T-cell (primary cell): Measurements from ENCODE around the gene TEX13B. TPM values are rescaled to one million over a fixed set of nuclear protein-coding genes. Genes with fewer than 3 reads are reported as not detected.

Experiments used
- ATAC-seq, 4 experiments: fragments of 200-7000 bp in 3 of 4; fragments of 150-1000 bp in 1 of 4; cut with Tn5 transposase; replicated peaks in 1 of 4; 1 replicate in 3 of 4; 2 replicates in 1 of 4; pipeline ENCODE4 v1.10.0; 2021; ENCODE audit warnings: moderate library complexity in 3 of 4, mild to moderate bottlenecking in 2 of 4, moderate number of reproducible peaks in 1 of 4
- CTCF ChIA-PET, 2 donors: fragments of 300-600 bp; sonication (Branson Sonifier 250); formaldehyde crosslinking; loops; one replicate each; lab custom pipeline; 2022; ENCODE audit warnings: antibody characterized with exemption in 2 of 2; lab: Charles Lee
- POLR2A ChIA-PET, 2 donors: fragments of 300-600 bp; sonication (Branson Sonifier 250); formaldehyde crosslinking; loops; one replicate each; lab custom pipeline; 2022; ENCODE audit warnings: antibody characterized with exemption in 2 of 2; lab: Charles Lee
- DNase-seq, 35 experiments: peaks; one replicate each; pipeline versions ENCODE4 v3.0.0 to v3.0.0-alpha.2; 2013 to 2023
- H3K27ac ChIP-seq: one replicate; pipeline ENCODE4 v1.5.1; 2013; ENCODE audit warnings: low read length
- H3K27me3 ChIP-seq, 2 experiments: replicated peaks in 1 of 2; 1 replicate in 1 of 2; 2 replicates in 1 of 2; pipeline versions ENCODE4 v1.6.1 to v1.7.0; 2013; ENCODE audit warnings: low read length in 1 of 2, mixed read lengths in 1 of 2; ENCODE audit not compliant: control insufficient read depth in 2 of 2, insufficient read depth in 2 of 2; ENCODE audit errors: extremely low read depth in 1 of 2
- H3K36me3 ChIP-seq, 2 donors: 1 replicate in 1 of 2; 2 replicates in 1 of 2; pipeline versions ENCODE4 v1.6.1 to v1.7.0; 2013; ENCODE audit warnings: low read length in 1 of 2; ENCODE audit not compliant: control insufficient read depth in 2 of 2, insufficient read depth in 1 of 2; ENCODE audit errors: extremely low read depth in 1 of 2
- H3K4me1 ChIP-seq, 2 experiments: 1 replicate in 1 of 2; 2 replicates in 1 of 2; pipeline versions ENCODE4 v1.6.1 to v1.7.0; 2013; ENCODE audit warnings: low read length in 2 of 2, mixed read lengths in 1 of 2; ENCODE audit not compliant: insufficient read depth in 2 of 2, control insufficient read depth in 1 of 2; ENCODE audit errors: extremely low read depth in 1 of 2
- H3K4me3 ChIP-seq, 2 donors: 1 replicate in 1 of 2; 2 replicates in 1 of 2; pipeline versions ENCODE4 v1.5.1 to v1.7.0; 2013; ENCODE audit warnings: mild to moderate bottlenecking in 2 of 2, low read length in 1 of 2, moderate library complexity in 1 of 2; ENCODE audit not compliant: control insufficient read depth in 1 of 2; ENCODE audit errors: extremely low read depth in 1 of 2
- H3K9me3 ChIP-seq: 2 replicates; pipeline ENCODE4 v1.7.0; 2013
- H3K27ac Mint-ChIP-seq, 2 donors: one replicate each; pipeline ENCODE4 v1.8.0; 2020 to 2021; ENCODE audit warnings: mild to moderate bottlenecking in 2 of 2, mixed read lengths in 2 of 2
- H3K27me3 Mint-ChIP-seq, 2 donors: one replicate each; pipeline ENCODE4 v1.8.0; 2021 to 2022; ENCODE audit warnings: mixed read lengths in 2 of 2
- H3K36me3 Mint-ChIP-seq: one replicate; pipeline ENCODE4 v1.8.0; 2021; ENCODE audit warnings: mixed read lengths
- H3K4me1 Mint-ChIP-seq, 3 donors: one replicate each; pipeline ENCODE4 v1.8.0; 2020 to 2022; ENCODE audit warnings: mixed read lengths in 3 of 3, mild to moderate bottlenecking in 1 of 3
- H3K4me3 Mint-ChIP-seq, 3 donors: one replicate each; pipeline ENCODE4 v1.8.0; 2020 to 2022; ENCODE audit warnings: mild to moderate bottlenecking in 3 of 3, mixed read lengths in 3 of 3, moderate library complexity in 3 of 3
- H3K9me3 Mint-ChIP-seq, 3 donors: one replicate each; pipeline ENCODE4 v1.8.0; 2020 to 2022; ENCODE audit warnings: mixed read lengths in 3 of 3
- WGBS: methylation state at CpG from one replicate; pipeline ENCODE4 v1.1.5; 2013; ENCODE audit warnings: missing lambda C conversion rate; ENCODE audit not compliant: insufficient coverage; 5-methylcytosine and 5-hydroxymethylcytosine counted together
- total RNA-seq, 35 experiments: library from RNA in 6 of 35; stranded (reverse) in 6 of 35; fragments of 120-200 nt in 1 of 35; gene quantifications; one replicate each; pipeline versions ENCODE4 v1.2.1 to v1.2.4 and lab custom pipeline; 2013 to 2026

TEX13B gene
- total RNA-seq, 5 donors from 2014 or later (not counting 1 experiment from before 2014, with no cell fraction given), result not detected

- DNase-seq, result no peak
- Histone ChIP-seq H3K36me3 (no peaks in the 10 kb centered on the region), H3K4me3 (no peak overlapping the region), H3K27ac (no peak overlapping the region), H3K9me3 (no peaks in the 10 kb centered on the region), H3K4me1 (peaks cover 0 to 5% of the 10 kb centered on the region in 2 experiments), H3K27me3 (peaks cover 0 to 2% of the 10 kb centered on the region in 2 experiments)
- ChIA-PET POLR2A (no interaction called here), CTCF (interaction anchor here (1.0 to 1.6 kb wide), 3 partner anchors 20 to 70 kb away, joined by 3 to 4 read pairs (median 3); no protein-coding TSS in a partner anchor)
- peaks cover 6 to 11% (median 10%) of the 10 kb centered on the region in 3 donors for H3K4me1 Mint-ChIP-seq
- peaks cover 0 to 6% (median 0%) of the 10 kb centered on the region in 3 donors for H3K9me3 Mint-ChIP-seq
- WGBS, result no CpG with 5 or more reads among the region's 2 CpGs
- H3K4me3 Mint-ChIP-seq, result no peak overlapping the region
- peak overlapping the region in 1 of 2 donors; percentile 25 for H3K27ac Mint-ChIP-seq
- ATAC-seq, result no peak
- H3K27me3 Mint-ChIP-seq, result peaks cover 7 to 34% of the 10 kb centered on the region in 2 donors
- H3K36me3 Mint-ChIP-seq, result no peaks in the 10 kb centered on the region
Observed at GRCh38 chrX:108000751-108001150, 18.6 kb upstream of the TEX13B start.

GRCh38 chrX:107996124-107996523 lies 14.0 kb upstream of the TEX13B start:
- peaks cover 0 to under 1% of the 10 kb centered on the region in 2 experiments for H3K4me1 ChIP-seq
- H3K4me3 Mint-ChIP-seq, result no peak overlapping the region
- peaks cover 0 to 6% (median 0%) of the 10 kb centered on the region in 3 donors for H3K9me3 Mint-ChIP-seq
- H3K27me3 Mint-ChIP-seq, result peaks cover 7 to 30% of the 10 kb centered on the region in 2 donors
- no peak for DNase-seq
- no peaks in the 10 kb centered on the region for H3K36me3 ChIP-seq
- no peak overlapping the region for H3K27ac Mint-ChIP-seq
- no peak overlapping the region for H3K27ac ChIP-seq
- ChIA-PET POLR2A (no interaction called here), CTCF (no interaction called here)
- WGBS, result 71% methylated on average over 1 of the region's 6 CpGs
- no peak overlapping the region for H3K4me3 ChIP-seq
- peaks cover 0 to 4% of the 10 kb centered on the region in 2 experiments for H3K27me3 ChIP-seq
- no peaks in the 10 kb centered on the region for H3K9me3 ChIP-seq
- ATAC-seq, result no peak
- H3K36me3 Mint-ChIP-seq, result peaks cover 4% of the 10 kb centered on the region
- peaks cover 0 to 4% (median 3%) of the 10 kb centered on the region in 3 donors for H3K4me1 Mint-ChIP-seq

- H3K4me3 Mint-ChIP-seq, result no peak overlapping the region
- Histone ChIP-seq H3K27ac (no peak overlapping the region), H3K9me3 (no peaks in the 10 kb centered on the region), H3K4me3 (no peak overlapping the region), H3K27me3 (no peaks in the 10 kb centered on the region), H3K36me3 (no peaks in the 10 kb centered on the region), H3K4me1 (no peaks in the 10 kb centered on the region)
- H3K9me3 Mint-ChIP-seq, result peaks cover 4% of the 10 kb centered on the region in 3 donors
- ChIA-PET POLR2A (no interaction called here), CTCF (no interaction called here)
- H3K36me3 Mint-ChIP-seq, result no peaks in the 10 kb centered on the region
- ATAC-seq (no peak), DNase-seq (no peak)
- WGBS, result no CpG with 5 or more reads among the region's 2 CpGs
- peaks cover 0 to 11% of the 10 kb centered on the region in 2 donors for H3K27me3 Mint-ChIP-seq
- no peak overlapping the region for H3K27ac Mint-ChIP-seq
- H3K4me1 Mint-ChIP-seq, result peaks cover 0 to 4% (median 2%) of the 10 kb centered on the region in 3 donors
Observed at GRCh38 chrX:107985033-107985432, 2.9 kb upstream of the TEX13B start.

- CTCF ChIA-PET, result interaction anchor here in 1 of 2 donors (1.0 to 1.2 kb wide), 2 partner anchors 80 to 91 kb away, joined by 3 to 5 read pairs; no protein-coding TSS in a partner anchor
- Histone ChIP-seq H3K4me1 (no peaks in the 10 kb centered on the region), H3K27ac (no peak overlapping the region), H3K27me3 (no peaks in the 10 kb centered on the region), H3K36me3 (no peaks in the 10 kb centered on the region), H3K9me3 (no peaks in the 10 kb centered on the region), H3K4me3 (no peak overlapping the region)
- no peak for DNase-seq
- no peaks in the 10 kb centered on the region for H3K9me3 Mint-ChIP-seq
- H3K36me3 Mint-ChIP-seq, result no peaks in the 10 kb centered on the region
- POLR2A ChIA-PET, result no interaction called here
- no peak overlapping the region for H3K4me3 Mint-ChIP-seq
- peaks cover 2 to 15% of the 10 kb centered on the region in 2 donors for H3K27me3 Mint-ChIP-seq
- no peak overlapping the region for H3K27ac Mint-ChIP-seq
- H3K4me1 Mint-ChIP-seq, result peaks cover 0 to 8% (median 4%) of the 10 kb centered on the region in 3 donors
- ATAC-seq, result no peak
Observed at GRCh38 chrX:107979534-107979933, 2.6 kb downstream of the TEX13B start.

GRCh38 chrX:107978707-107979307 lies 3.4 kb downstream of the TEX13B start:
- Mint-ChIP-seq H3K27ac (no peak overlapping the region), H3K4me3 (no peak overlapping the region), H3K27me3 (peaks cover 2 to 15% of the 10 kb centered on the region in 2 donors), H3K9me3 (no peaks in the 10 kb centered on the region), H3K36me3 (no peaks in the 10 kb centered on the region), H3K4me1 (peaks cover 0 to 8% (median 4%) of the 10 kb centered on the region in 3 donors)
- CTCF ChIA-PET, result interaction anchor here in 1 of 2 donors (1.0 to 1.2 kb wide), 2 partner anchors 81 to 92 kb away, joined by 3 to 5 read pairs; no protein-coding TSS in a partner anchor
- Histone ChIP-seq H3K9me3 (no peaks in the 10 kb centered on the region), H3K36me3 (no peaks in the 10 kb centered on the region), H3K27ac (no peak overlapping the region), H3K4me1 (no peaks in the 10 kb centered on the region), H3K4me3 (no peak overlapping the region), H3K27me3 (no peaks in the 10 kb centered on the region)
- ATAC-seq, result no peak
- WGBS, result no CpG with 5 or more reads among the region's 3 CpGs
- peak in 1 of 35 experiments; percentile 23 for DNase-seq
- POLR2A ChIA-PET, result no interaction called here

GRCh38 chrX:107978071-107978470 lies 4.1 kb downstream of the TEX13B start:
- no peak overlapping the region for H3K4me3 ChIP-seq
- H3K4me1 ChIP-seq, result no peaks in the 10 kb centered on the region
- ChIA-PET CTCF (interaction anchor here in 1 of 2 donors (1.2 kb wide), 1 partner anchor 82 kb away, joined by 3 read pairs; no protein-coding TSS in a partner anchor), POLR2A (no interaction called here)
- 70% methylated on average over 2 of the region's 4 CpGs for WGBS
- peaks cover 0 to 8% (median 4%) of the 10 kb centered on the region in 3 donors for H3K4me1 Mint-ChIP-seq
- H3K36me3 ChIP-seq, result no peaks in the 10 kb centered on the region
- no peaks in the 10 kb centered on the region for H3K9me3 Mint-ChIP-seq
- H3K27me3 Mint-ChIP-seq, result peaks cover 2 to 15% of the 10 kb centered on the region in 2 donors
- ATAC-seq, result no peak
- no peak overlapping the region for H3K27ac Mint-ChIP-seq
- no peak overlapping the region for H3K4me3 Mint-ChIP-seq
- no peak for DNase-seq
- no peaks in the 10 kb centered on the region for H3K27me3 ChIP-seq
- H3K27ac ChIP-seq, result no peak overlapping the region
- H3K36me3 Mint-ChIP-seq, result no peaks in the 10 kb centered on the region
- H3K9me3 ChIP-seq, result no peaks in the 10 kb centered on the region
